Tibial nerve (tissue), 4 donors: ENCODE data around the gene TMCC1.

Experiments
- CTCF ChIP-seq, 5 experiments: fragments of 200-600 bp in 3 of 5; fragments of 450-650 bp in 2 of 5; sonication (generic) in 3 of 5; IDR thresholded peaks; one replicate each; pipeline ENCODE4 v1.5.1; 2016 to 2019; ENCODE audit warnings: antibody characterized with exemption in 5 of 5, mild to moderate bottlenecking in 3 of 5, moderate library complexity in 2 of 5
- EP300 ChIP-seq, 2 donors: sonication (generic); formaldehyde crosslinking; IDR thresholded peaks; one replicate each; pipeline ENCODE4 v1.6.1; 2017; ENCODE audit warnings: antibody characterized with exemption in 2 of 2, mild to moderate bottlenecking in 1 of 2
- POLR2A ChIP-seq, 2 donors: fragments of 450-650 bp; IDR thresholded peaks; one replicate each; pipeline ENCODE4 v1.6.1; 2017; ENCODE audit warnings: antibody characterized with exemption in 2 of 2, mild to moderate bottlenecking in 2 of 2, moderate library complexity in 2 of 2

DNA sequence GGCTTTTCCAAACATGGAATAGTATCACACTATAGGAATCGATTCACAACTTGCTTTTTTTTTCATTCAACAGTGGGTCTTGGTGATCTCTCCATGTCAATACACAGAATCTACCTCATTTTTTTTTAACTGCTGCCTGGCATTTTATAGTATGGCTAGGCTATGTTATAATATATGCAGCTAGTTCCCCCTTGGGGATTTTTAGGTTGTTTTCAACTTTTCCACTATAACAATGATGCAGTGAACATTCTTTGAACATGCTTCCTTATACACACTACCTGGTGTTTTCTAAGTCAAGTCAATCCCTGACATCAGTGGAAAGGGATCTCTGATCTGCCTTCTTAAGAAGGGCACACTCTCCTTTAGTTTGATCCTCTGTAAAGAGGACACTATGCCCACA, 240.5 kb downstream of the TMCC1 start:
- TF ChIP-seq CTCF (IDR thresholded peaks at IDR 0.05) (no peak), POLR2A (IDR thresholded peaks at IDR 0.05) (no peak), EP300 (IDR thresholded peaks at IDR 0.05) (no peak)
